SKM-1 (cell line): ENCODE results near the gene CDHR2.
"Not testable (repeated sequence)": the region's sequence is repeated elsewhere in the genome, so short reads cannot be mapped to it uniquely, and the experiment has no call there.

ENCODE experiments used
- DNase-seq: peaks from one replicate; lab custom pipeline; 2025; ENCODE audit not compliant: unreplicated experiment; lab: John Stamatoyannopoulos, UW

Gene CDHR2

DNA sequence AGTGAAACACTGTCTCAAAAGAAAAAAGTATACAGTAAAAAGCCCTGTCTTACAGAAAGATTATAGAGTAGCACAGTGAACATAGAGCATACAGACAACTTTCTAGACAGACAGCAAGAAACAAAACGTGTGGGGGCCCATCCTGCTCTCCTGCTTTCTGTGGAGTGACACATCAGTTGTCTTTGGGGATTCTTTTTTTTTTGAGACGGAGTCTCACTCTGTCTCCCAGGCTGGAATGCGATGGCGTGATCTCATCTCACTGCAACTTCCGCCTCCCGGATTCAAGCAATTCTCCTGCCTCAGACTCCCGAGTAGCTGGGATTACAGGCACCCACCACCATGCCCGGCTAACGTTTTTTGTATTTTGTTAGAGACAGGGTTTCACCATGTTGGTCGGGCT lies 14.9 kb downstream of the CDHR2 start:
- DNase-seq = no peak

DNA sequence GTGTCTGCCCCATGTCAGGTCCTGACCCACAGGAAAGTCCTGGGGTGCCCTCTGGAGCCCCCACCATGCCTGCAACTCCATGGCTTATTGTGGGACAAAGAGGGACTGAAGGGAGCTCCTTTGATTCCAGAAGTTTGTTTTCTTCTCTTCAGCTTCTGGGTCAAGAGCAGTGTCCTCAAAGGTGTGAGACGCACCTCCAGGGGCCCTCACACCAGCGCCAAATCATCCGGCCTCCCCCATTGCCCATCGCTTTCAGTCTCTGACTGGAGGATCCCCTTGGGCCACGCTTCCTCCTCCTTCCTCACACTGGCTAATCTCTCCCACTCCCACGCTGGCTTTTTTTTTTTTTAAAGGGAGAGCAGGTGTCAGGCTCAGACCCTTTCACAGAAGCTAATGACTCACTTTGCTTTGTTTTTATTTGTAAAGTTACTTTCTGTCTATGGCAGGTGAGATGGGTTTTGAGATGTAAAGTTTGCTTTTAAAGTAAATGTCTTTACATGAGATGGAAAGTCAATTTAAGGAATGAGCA lies 16.7 kb downstream of the CDHR2 start:
- DNase-seq = no peak

DNA sequence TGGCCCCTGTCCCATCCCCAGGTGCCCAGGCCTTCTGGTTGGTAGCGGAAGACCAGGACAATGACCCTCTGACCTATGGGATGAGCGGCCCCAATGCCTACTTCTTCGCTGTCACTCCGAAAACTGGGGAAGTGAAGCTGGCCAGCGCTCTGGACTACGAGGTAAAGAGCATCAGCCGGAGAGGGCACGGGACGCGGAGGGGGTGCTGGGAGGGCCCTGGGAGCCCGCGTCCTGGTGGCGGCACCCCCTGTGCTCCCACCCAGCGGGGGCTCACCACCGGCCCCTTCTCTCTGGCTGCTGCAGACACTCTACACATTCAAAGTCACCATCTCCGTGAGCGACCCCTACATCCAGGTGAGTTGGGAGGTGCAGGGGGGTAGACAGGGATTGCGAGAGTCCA lies 19.5 kb downstream of the CDHR2 start:
- DNase-seq = no peak

DNA sequence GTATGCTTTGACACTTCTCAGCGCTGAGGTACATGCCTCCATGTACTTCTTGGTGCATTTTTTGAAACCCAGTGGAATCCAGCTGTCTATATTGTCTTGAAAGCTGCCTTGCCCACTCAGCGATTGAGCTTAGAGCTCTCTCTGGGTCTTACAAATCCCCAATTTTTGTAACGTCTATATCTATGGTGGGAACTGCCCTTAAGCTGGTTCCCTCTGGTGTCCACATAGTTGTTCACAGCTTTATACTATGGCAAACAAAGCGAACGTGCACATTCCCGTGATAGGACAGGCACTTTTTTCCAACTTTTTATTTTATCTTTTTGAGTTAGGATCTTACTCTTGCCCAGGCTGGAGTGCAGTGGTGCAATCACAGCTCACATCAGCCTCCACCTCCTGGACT lies 20.9 kb downstream of the CDHR2 start:
- no peak for DNase-seq

DNA sequence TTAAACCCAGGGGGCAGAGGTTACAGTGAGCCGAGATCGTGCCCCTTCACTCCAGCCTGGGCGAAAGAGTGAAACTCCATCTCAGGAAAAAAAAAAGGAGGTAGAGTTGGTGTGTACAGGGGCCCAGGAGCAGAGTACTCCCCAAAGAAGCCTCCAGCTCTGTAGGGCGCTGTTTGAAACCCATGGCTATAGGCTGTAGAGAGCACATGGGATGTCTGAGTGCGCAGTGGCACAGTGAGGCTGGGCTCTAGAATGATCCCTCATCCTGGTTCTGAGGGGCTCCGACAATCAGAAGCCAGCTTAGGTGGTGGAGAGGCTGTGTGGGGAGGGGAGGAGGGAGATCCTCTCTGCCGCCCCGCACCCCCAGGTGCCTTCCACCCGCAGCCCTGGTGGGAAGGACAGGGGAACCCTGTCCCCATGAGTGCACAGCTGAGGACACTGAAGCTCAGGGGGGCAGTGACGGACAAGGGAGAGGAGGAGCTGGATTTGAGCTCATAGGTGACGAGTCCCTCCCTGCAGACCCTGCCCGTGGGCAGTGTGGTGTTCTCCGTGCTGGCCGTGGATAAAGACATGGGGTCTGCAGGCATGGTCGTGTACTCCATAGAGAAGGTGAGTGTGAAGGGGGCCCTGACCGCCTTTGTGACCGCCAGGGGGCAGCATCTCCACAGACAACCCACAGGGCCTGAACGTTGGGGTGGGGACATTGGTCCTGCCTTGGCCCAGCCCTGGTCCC lies 24.6 kb downstream of the CDHR2 start:
- no peak for DNase-seq

DNA sequence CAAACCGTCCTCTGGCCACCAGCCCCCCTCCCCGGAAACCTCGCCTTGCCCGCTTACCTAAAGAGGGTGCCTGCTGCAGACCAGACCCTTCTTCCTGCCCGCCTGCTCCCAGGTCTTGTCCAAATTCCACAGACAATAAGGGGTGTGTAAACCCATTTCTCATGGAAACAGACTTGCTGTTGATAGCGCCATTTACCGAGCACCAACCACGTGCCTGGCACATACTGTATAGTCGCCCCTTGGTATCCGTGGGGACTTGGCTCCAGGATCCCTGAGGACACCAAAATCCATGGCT lies 25.1 kb downstream of the CDHR2 start:
- no peak for DNase-seq

DNA sequence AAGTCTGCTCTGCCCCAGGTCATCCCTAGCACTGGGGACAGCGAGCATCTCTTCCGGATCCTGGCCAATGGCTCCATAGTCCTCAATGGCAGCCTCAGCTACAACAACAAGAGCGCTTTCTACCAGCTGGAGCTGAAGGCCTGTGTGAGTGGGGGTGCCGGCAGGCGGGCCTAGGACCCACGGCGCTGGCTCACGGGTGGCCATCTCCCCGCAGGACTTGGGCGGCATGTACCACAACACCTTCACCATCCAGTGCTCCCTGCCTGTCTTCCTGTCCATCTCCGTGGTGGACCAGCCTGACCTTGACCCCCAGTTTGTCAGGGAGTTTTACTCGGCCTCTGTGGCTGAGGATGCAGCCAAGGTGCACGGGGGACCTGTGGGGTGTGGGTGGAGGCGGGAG lies 25.9 kb downstream of the CDHR2 start:
- DNase-seq = no peak

DNA sequence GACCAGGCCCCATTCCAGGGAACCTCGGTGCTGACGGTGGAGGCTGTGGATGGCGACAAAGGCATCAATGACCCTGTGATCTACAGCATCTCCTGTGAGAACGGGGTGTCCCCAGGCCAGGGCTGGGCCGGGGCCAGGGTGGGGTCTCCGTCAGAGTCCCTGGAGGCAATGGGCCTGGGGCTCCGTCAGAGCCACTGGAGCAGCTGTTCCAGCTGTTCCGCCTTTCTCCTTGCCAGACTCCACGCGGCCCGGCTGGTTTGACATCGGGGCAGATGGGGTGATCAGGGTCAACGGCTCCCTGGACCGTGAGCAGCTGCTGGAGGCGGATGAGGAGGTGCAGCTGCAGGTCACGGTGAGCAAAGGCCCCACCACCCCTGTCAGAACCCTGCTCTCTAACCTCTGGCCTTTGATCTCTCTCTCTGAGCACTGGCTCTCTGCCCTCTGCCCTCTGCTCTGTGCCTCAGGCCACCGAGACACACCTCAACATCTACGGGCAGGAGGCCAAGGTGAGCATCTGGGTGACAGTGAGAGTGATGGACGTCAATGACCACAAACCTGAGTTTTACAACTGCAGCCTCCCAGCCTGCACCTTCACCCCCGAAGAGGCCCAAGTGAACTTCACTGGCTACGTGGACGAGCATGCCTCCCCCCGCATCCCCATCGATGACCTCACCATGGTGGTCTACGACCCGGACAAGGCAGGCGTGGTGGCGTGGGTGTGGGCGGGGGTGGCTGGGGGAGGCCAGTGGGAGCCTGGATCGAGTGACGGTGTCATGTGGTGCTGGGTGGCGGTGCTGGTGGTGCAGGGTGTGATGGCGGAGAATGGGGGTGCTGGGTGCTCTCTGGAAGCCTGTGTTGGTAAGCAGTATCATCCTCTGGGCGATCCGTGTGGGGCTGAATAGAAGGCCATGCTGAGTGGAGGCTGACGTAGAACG lies 26.6 kb downstream of the CDHR2 start:
- DNase-seq = no peak

DNA sequence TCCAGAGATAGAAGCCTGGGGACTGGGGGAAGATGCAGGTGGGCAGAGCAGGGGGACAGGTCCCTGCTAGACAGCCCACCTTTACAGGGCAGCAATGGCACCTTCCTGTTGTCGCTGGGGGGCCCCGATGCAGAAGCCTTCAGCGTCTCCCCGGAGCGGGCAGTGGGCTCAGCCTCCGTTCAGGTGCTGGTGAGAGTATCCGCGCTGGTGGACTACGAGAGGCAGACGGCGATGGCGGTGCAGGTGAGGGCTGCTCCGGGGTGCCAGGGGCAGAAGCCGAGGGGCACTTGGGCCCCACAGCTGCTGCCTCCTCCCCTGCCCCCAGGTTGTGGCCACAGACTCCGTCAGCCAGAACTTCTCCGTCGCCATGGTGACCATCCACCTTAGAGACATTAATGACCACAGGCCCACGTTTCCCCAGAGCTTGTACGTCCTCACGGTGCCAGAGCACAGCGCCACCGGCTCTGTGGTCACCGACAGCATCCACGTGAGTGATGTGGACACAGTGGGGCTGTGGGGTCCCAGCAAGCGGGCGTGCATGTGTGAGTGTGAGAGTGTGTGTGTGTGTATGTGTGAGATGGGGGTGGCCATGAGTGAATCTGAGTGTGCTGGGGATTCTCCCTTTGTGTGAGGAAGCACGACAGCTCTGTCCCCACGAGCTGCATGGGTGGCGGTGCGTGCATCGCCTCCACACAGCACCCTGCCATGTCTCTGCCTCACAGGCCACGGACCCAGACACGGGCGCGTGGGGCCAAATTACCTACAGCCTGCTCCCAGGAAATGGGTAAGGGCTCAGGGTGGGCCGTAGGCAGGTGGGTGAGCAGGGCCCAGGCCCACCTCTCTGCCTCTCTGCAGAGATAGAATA lies 28.4 kb downstream of the CDHR2 start:
- no peak for DNase-seq

DNA sequence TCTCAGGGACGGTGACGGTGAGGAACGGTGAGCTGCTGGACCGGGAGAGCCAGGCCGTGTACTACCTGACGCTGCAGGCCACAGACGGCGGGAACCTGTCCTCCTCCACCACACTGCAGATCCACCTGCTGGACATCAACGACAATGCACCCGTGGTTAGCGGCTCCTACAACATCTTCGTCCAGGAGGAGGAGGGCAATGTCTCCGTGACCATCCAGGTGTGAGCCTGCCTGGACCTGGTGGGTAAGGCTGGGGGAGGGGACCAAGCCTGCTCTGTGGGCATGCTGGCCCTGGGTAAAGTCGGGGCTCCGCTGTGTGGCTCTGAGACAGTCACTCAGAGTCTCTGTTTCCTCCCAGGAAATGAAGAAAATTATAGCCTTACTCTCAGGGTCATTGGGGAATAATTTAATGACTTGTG lies 29.3 kb downstream of the CDHR2 start:
- no peak for DNase-seq

DNA sequence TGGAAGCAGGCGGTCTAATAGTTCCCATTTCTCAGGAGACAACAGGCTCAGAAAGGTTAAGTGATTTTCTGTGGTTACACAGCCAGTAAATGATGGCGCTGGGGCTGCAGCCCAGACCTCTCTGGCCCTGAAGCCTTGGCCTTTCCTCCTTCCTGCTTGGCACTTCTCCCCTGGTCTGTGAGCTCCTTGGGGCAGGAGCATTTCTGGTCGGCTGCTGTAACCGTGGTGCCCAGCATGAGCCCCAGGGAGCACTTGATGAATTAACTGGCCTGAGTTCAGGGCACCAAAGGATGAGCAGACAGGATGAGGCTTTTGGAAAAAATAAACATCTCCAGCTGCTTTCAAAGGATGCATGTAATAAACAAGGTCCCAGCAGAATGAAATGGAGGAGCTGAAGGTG lies 30.2 kb downstream of the CDHR2 start:
- no peak for DNase-seq

DNA sequence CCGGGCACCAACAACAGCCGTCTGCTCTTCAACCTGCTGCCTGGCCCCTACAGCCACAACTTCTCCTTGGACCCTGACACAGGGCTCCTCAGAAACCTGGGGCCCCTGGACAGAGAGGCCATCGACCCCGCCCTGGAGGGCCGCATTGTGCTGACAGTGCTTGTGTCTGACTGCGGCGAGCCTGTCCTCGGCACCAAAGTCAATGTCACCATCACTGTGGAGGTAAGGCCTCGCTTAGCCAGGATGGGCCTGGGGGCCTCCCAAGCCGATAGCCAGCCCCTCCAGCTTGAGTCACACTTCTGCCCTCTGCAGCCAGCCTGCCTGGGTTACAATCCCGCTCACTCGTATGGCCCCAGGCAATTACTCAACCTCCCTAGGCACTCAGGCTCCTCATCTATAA lies 32.2 kb downstream of the CDHR2 start:
- no peak for DNase-seq

DNA sequence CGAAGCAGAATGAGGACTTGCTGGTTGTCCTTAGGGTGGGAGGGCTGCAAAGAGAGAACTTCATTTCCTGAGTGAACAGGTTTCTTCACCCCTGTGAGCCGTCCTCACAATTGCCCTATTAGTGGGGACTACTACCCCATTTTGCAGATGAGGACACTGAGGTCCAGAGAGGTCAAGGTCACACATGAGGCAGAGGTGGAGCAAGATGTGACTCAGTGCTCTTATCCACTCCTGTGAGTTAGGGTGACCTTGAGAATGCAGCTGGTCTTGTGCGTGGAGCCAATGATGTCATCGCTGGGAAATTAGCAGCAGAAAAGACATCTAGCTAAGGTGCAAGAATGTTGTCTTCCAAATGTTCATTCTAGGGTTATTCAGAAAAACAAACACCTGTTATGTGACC lies 33.9 kb downstream of the CDHR2 start:
- DNase-seq = no peak

DNA sequence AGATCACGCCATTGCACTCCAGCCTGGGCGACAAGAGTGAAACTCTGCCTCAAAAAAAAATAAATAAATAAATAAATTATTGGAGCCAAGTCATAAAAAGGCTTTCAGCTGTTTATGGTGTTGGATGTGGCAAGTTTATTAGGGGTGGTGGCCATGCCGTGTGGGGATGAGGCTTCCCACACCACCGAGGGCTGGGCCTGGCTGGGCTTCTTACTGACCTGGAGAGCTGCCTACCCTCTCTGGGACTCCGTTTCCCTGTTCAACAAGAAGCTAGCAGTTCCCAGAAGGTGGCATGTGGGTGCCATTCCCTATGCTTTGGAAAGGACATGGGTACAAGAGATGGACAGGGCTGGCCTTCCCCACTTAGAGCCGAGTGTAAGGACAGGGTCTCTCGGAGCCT lies 38.3 kb downstream of the CDHR2 start:
- no peak for DNase-seq

DNA sequence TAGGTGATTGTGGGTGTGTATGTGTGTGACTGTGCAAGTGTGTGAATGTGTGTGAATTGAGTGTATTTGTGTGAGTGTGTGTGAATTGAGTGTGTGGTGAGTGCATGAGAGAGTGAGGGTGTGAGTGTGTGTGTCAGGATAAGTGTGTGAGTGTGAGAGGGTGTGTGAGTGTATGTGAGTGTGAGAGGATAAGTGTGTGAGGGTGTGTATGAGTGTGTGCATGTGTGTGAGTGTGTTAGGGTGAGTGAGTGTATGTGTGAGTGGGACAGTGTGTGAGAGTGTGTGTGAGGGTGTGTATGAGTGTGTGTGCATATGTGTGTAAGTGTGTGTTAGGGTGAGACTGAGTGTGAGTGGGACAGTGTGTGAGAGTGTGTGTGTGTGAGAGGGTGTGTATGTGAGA lies 39.2 kb downstream of the CDHR2 start:
- DNase-seq = no peak

DNA sequence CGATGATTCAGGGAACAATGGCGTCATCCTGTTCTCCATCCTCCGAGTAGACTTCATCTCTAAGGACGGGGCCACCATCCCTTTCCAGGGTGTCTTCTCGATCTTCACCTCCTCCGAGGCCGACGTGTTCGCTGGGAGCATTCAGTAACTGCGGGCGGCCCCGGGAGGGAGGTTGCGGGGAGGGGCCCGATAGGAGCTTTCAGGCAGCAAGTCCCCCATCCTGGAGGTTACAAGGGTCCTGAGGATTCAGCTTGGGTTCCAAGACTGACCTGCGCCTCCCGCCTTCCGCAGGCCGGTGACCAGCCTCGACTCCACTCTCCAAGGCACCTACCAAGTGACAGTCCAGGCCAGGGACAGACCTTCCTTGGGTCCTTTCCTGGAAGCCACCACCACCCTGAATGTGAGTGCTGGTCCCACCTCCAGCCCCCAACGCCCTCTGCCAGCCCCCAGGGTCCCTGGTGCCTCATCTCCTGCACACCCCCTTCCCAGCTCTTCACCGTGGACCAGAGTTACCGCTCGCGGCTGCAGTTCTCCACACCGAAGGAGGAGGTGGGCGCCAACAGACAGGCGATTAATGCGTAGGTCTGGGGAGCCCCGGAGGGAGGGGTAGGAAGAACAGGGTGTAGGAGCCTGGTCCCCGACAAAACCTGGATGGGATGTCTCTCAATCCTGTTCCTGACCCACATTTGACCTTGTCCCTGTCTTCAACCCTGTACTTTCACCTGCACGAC lies 40.1 kb downstream of the CDHR2 start:
- DNase-seq = no peak

DNA sequence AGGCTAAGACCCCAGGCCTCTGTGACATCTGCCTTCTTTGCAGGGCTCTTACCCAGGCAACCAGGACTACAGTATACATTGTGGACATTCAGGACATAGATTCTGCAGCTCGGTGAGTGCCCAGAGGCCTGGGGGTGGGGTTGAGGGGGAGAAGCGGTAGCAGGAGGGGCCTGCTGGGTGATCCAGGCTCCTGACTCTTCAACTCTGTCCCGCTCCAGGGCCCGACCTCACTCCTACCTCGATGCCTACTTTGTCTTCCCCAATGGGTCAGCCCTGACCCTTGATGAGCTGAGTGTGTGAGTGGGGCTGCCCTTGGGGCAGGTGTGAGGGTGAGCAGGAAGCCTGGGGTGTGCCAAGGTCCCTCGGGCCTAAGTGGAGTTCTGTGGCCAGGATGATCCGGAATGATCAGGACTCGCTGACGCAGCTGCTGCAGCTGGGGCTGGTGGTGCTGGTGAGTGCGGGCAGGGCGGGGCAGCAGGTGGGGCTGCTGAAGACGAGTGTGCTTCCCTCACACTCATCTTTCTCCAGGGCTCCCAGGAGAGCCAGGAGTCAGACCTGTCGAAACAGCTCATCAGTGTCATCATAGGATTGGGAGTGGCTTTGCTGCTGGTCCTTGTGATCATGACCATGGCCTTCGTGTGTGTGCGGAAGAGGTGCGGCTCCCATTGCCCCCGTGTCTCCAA lies 41.0 kb downstream of the CDHR2 start:
- no peak for DNase-seq

DNA sequence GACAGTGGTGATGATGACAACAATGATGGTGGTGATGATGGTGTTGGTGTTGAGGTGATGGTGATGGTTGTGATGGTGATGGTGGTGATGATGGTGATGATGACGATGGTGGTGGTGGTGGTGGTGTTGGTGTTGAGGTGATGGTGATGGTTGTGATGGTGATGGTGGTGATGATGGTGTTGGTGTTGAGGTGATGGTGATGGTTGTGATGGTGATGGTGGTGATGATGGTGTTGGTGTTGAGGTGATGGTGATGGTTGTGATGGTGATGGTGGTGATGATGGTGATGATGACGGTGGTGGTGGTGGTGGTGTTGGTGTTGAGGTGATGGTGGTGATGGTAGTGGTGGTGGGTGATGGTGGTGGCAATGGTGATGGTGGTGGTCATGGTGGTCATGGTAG lies 42.5 kb downstream of the CDHR2 start:
- not testable (repeated sequence) for DNase-seq

DNA sequence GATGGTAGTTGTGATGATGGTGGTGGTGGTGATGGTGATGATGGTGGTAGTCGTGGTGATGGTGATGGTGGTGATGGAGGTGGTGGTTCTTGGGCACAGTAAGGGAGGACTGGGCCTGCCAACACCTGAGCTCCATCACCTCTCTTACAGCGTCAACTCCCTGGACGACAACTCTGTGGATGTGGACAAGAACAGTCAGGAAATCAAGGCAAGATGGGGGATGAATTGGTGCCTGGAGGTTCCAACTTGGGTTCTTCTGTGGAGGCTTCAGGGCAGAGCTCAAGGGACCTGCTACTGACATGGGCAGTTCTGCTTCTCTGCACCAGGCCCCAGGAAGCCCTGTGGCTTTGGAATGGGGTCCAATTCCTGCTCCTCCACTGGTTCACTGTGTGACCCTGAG lies 43.4 kb downstream of the CDHR2 start:
- DNase-seq = no peak

DNA sequence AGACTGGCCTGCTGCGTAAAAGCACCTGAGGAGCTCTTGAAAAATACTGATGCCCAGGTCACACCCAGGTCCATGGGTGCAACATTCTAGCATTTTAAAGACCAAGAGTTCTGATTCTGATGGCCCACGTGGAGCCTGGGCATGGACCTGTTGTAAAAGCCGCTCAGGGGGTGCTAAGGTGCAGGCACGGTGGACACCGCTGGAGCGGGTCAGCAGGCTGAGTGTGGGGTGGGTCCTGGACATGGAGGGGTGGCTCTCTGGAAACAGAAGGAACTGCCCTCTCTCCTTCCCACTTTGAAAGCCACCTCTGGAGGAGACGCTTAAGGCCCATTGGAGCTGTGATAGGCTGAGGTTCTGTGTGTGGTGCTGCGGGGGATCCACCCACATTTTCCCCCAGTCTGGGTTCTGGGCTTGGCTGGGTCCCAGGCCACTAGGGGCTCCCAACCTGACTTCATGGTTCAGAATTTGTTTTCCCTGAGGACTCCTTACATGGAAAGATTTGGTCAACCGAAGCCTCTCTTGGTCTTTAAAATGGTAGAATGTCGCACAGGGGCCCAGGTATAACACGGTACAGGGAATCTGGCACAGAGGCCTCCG lies 44.2 kb downstream of the CDHR2 start:
- no peak for DNase-seq
